Activated CD4-positive, alpha-beta T cell treated with anti-CD3 and anti-CD28 coated beads, Interleukin-2, amount 10 ng/mL, durations not matched to agents 24 days and 14 days (primary cell): Measurements from ENCODE around the gene MAST4. TPM values are rescaled to one million over a fixed set of nuclear protein-coding genes. Genes with fewer than 3 reads are reported as not detected.

Experiments used
- DNase-seq: peaks from one replicate; pipeline ENCODE4 v3.0.0; 2022
- H3K27ac Mint-ChIP-seq: one replicate; pipeline ENCODE4 v1.8.0; 2022; ENCODE audit warnings: mild to moderate bottlenecking, mixed read lengths
- H3K27me3 Mint-ChIP-seq: one replicate; pipeline ENCODE4 v1.8.0; 2022; ENCODE audit warnings: mixed read lengths
- H3K36me3 Mint-ChIP-seq: one replicate; pipeline ENCODE4 v1.8.0; 2022; ENCODE audit warnings: low read depth, mild to moderate bottlenecking, mixed read lengths
- H3K4me1 Mint-ChIP-seq: one replicate; pipeline ENCODE4 v1.8.0; 2021; ENCODE audit warnings: mixed read lengths
- H3K4me3 Mint-ChIP-seq: one replicate; pipeline ENCODE4 v1.8.0; 2022; ENCODE audit warnings: mild to moderate bottlenecking, moderate library complexity, mixed read lengths
- H3K9me3 Mint-ChIP-seq: one replicate; pipeline ENCODE4 v1.8.0; 2021; ENCODE audit warnings: mixed read lengths
- intact Hi-C: fragments of 100-400 bp; cut with micrococcal nuclease; formaldehyde crosslinking; loops from one replicate; pipeline ENCODE4 v1.15.1; 2023
- total RNA-seq: library from RNA; stranded (reverse); gene quantifications from 2 replicates; pipeline ENCODE4 v1.2.3, GENCODE V29; 2022

Gene MAST4
- total RNA-seq, 1 donor from 2014 or later: 16.1 TPM

DNA sequence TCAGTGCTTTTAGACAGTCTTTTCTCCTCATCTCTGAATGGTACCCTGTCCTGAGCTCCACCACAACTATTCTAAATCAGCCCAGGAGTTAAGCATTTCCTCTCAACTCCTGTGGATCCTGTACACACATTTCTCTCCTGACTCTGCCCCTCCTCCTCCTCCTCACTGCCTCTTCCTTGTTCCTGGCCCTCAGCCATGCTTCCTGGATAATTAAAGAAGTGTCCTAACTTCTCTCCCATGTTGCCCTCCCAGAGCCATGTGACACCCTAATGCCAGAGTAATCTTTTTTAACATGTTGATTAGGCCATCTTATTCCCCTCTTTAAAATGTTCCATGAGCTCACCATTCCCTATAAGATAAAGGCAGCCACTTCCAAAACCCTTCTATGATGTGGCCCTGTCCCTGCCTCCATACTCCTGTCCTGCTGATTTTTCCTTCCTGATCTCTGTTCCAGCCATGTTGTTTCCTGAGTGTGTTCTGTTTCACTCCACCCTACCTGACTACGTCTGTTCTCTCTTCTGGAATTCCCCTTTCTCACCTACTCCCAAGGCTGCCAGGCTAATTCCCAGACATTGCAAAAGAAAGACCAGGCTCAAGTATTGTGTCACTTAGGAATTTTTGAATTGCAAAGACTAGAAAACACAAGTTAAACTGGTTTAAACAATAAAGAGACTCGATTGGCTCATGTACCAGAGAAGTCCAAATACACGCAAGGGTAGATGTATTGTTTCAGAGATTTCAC lies 295.2 kb downstream of the MAST4 start:
- no peak for DNase-seq
- peaks cover 17% of the 10 kb centered on the region for H3K27me3 Mint-ChIP-seq
- H3K36me3 Mint-ChIP-seq: peaks cover 4% of the 10 kb centered on the region
- intact Hi-C loops: no loop called here
- peaks cover 24% of the 10 kb centered on the region for H3K4me1 Mint-ChIP-seq
- H3K27ac Mint-ChIP-seq: no peak overlapping the region
- H3K9me3 Mint-ChIP-seq: no peaks in the 10 kb centered on the region
- no peak overlapping the region for H3K4me3 Mint-ChIP-seq

DNA sequence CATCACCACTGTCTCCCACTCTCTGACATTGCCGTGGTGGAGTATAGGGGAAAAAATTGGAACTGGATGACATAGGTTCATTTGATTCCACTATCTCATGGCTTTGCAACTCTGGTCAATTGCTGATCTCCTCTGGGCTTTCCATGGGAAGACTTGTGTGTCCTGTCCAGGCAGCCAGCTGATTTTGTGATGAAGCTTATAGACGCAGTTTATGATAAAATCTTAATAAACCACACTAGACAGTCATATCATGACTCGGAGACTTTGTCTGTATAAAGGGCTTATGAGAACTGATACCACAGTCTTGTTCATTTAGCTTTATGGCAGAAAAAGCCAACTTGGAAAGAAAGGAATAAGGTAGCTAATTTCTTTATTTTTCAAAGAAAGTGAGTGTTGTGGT lies 296.5 kb downstream of the MAST4 start:
- Mint-ChIP-seq H3K27ac (no peak overlapping the region), H3K4me3 (no peak overlapping the region), H3K4me1 (peaks cover 24% of the 10 kb centered on the region), H3K27me3 (peaks cover 17% of the 10 kb centered on the region), H3K9me3 (no peaks in the 10 kb centered on the region), H3K36me3 (peaks cover 4% of the 10 kb centered on the region)
- intact Hi-C loops: no loop called here
- DNase-seq: no peak

DNA sequence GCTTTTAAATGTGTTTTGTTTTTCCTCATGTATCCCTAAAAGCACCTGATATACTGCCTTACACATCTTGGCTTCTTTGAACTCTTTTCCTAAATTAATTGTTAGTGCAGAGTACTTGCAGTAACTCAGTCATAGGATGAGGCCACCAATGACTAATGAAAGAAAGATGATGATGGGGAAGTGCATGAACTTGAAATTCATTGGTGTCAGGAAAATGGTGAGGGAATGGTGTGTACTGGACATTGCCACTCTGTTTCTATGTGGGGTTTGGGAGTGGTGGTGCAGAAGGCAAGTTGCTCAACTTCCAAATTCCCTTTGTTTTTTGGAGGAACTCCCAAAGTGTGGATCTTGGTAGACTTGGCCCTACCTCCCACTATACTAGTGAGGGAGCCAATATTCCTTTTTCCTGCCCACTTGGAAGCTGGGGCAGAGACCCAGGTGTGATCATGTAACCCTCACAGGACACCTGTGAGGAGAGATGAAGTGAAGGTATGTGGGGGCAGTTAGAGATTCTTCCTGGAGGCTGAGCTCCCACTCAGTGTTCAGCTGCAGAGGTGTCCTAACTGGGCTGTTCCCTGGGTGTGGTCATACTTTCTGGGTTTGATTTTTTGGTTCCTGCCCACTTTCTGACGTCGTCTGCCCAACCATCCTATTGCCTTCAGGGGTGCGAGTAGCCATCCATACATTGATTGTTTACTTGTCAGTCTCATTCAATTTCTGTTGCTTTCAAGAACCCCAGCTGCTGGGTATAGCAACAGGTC lies 298.5 kb downstream of the MAST4 start:
- H3K36me3 Mint-ChIP-seq: peaks cover 4% of the 10 kb centered on the region
- no peak overlapping the region for H3K27ac Mint-ChIP-seq
- intact Hi-C loops: no loop called here
- H3K4me1 Mint-ChIP-seq: peaks cover 21% of the 10 kb centered on the region
- no peak overlapping the region for H3K4me3 Mint-ChIP-seq
- peaks cover 19% of the 10 kb centered on the region for H3K27me3 Mint-ChIP-seq
- no peak for DNase-seq
- H3K9me3 Mint-ChIP-seq: no peaks in the 10 kb centered on the region

DNA sequence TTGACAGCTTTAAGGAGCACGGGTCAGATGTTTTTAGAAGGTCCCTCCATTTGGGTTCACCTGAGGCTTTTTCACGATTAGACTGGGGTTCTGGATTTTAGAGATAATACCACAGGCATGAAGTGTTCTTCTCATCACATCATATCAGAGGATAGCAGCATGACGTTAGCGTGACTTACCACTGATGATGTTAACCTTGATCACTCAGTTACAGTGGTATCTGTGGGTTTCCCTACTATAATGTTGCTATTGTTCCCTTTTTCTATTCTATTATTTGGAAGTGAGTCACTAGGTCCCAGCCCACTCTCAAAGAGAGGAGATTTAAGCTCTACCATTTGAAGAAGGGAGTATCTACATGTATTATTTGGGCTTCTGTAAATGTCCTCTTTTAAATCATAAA lies 300.0 kb downstream of the MAST4 start:
- no peak for DNase-seq
- Mint-ChIP-seq H3K9me3 (no peaks in the 10 kb centered on the region), H3K4me1 (peaks cover 21% of the 10 kb centered on the region), H3K27ac (no peak overlapping the region), H3K4me3 (no peak overlapping the region), H3K27me3 (peaks cover 19% of the 10 kb centered on the region), H3K36me3 (peaks cover 4% of the 10 kb centered on the region)
- intact Hi-C loops: no loop called here

DNA sequence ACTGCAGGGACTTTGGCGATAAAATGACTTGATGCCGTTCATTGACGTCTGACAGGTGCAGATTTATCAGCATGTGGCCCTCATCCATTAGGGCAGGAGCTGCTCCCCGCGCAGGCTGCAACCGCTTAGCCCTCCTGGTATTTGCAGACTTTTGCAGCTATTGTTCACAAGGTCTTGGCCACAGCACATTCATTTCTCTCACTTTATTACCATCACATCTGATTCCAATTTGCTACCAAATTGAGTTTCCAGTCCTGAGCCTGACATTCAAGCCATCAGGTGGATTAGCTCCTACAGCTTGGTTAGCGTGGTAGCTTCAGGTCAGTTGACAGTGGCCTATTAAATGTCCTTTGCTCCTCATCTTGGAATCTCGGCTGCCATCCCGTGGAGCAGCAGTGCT lies 301.2 kb downstream of the MAST4 start:
- DNase-seq: no peak
- Mint-ChIP-seq H3K36me3 (no peaks in the 10 kb centered on the region), H3K9me3 (no peaks in the 10 kb centered on the region), H3K27ac (no peak overlapping the region), H3K4me3 (no peak overlapping the region), H3K4me1 (peaks cover 16% of the 10 kb centered on the region), H3K27me3 (peaks cover 15% of the 10 kb centered on the region)
- intact Hi-C loops: no loop called here

DNA sequence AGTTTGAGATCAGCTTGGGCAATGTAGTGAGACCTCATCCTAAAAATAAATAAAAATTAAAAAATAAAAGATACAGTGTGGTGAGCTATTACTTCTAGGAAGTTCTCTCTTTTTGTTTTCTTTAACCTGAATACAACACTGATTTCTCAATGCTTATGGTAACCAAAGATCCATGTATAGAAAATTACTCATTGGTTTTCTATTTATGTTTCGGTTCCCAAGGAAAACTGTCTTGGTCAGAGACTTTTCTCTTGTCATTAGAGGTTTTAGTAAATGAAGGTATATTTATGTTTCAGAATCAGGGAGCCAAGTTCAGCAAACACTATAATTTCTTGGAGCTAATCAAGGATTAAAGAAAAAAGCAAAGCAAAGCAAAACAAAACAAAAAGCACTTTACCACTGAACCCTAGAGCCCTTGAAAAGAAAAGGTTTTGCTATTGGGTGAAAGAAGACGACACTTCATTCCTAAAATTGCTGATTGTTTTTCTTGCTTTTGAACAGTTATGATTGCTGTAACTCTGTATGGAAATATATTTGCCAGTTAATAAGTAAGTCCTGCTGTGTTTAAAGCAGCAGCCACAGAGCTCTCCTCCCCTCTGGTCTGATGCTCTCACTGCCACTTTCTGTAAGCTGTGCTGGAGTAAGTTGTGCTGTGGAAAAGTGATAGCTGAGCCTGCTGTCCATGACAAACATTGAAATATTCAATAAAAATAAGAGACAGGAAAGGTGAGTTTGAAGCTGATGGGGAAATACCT lies 302.2 kb downstream of the MAST4 start:
- no peaks in the 10 kb centered on the region for H3K36me3 Mint-ChIP-seq
- H3K27me3 Mint-ChIP-seq: peaks cover 15% of the 10 kb centered on the region
- H3K27ac Mint-ChIP-seq: no peak overlapping the region
- intact Hi-C loops: no loop called here
- no peak for DNase-seq
- H3K9me3 Mint-ChIP-seq: no peaks in the 10 kb centered on the region
- no peak overlapping the region for H3K4me3 Mint-ChIP-seq
- H3K4me1 Mint-ChIP-seq: peaks cover 12% of the 10 kb centered on the region

DNA sequence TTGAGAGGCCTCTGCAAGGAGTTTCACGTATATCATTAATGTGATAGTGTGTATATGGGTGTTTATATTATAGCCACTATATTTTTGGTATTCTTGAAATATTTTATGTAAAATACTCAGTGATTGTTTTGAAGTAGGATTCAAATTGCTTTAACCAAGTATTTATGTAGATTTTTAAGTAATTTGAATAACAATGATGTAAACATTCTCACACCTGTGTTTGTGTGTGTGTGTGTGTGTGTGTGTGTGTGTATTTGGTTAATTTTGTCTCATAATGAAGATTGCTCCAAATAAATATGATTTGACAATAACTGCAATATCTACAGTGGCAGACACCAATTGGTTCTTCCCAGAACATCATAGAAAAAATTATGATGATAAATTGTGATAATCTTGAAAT lies 307.0 kb downstream of the MAST4 start:
- no peak for DNase-seq
- no peak overlapping the region for H3K27ac Mint-ChIP-seq
- H3K36me3 Mint-ChIP-seq: no peaks in the 10 kb centered on the region
- intact Hi-C loops: no loop called here
- no peaks in the 10 kb centered on the region for H3K9me3 Mint-ChIP-seq
- peaks cover 2% of the 10 kb centered on the region for H3K4me1 Mint-ChIP-seq
- peaks cover 5% of the 10 kb centered on the region for H3K27me3 Mint-ChIP-seq
- no peak overlapping the region for H3K4me3 Mint-ChIP-seq

DNA sequence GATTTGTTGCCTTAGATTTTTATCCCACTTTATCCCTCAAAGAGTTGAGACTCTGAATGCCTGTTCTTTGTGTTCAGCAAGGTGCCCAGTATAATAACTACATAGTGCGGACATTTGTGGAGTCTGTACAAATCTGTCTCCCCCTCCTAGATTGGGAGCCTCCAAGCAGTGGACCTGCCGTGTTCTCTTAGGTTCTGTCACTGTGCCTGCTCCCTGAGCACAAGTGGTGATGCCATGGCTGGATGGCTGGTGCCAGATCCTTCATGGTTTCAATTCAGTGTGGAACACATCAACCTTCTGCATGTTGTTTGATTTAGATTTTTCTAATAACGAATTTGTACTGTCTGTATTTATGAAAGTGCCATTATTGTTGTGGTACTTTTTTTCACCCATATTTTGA lies 307.5 kb downstream of the MAST4 start:
- intact Hi-C loops: no loop called here
- H3K27ac Mint-ChIP-seq: no peak overlapping the region
- H3K27me3 Mint-ChIP-seq: peaks cover 4% of the 10 kb centered on the region
- H3K36me3 Mint-ChIP-seq: no peaks in the 10 kb centered on the region
- DNase-seq: no peak
- no peaks in the 10 kb centered on the region for H3K9me3 Mint-ChIP-seq
- H3K4me1 Mint-ChIP-seq: peaks cover 1% of the 10 kb centered on the region
- H3K4me3 Mint-ChIP-seq: no peak overlapping the region

DNA sequence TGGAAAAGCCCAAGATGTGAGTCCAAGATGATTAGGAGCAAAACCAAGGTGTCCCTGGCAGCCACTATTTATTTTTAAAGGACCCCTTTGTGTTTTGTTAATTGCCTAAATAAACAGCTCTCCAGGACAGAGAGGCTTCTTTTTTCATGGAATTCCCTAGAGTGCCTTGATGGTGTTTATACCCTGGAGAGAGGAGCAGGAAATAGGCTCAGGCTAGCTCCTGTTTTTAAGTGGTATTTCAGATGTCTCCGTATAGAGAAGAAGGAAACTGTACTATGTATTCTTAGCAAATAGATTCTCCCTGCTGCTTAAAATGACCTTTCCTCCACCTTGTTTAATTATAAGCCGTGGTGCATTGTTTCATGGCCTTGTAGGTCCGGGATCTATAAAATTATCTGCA lies 308.0 kb downstream of the MAST4 start:
- Mint-ChIP-seq H3K9me3 (no peaks in the 10 kb centered on the region), H3K4me3 (no peak overlapping the region), H3K4me1 (peaks cover 3% of the 10 kb centered on the region), H3K36me3 (no peaks in the 10 kb centered on the region), H3K27ac (no peak overlapping the region), H3K27me3 (peaks cover 3% of the 10 kb centered on the region)
- DNase-seq: no peak
- intact Hi-C loops: no loop called here

DNA sequence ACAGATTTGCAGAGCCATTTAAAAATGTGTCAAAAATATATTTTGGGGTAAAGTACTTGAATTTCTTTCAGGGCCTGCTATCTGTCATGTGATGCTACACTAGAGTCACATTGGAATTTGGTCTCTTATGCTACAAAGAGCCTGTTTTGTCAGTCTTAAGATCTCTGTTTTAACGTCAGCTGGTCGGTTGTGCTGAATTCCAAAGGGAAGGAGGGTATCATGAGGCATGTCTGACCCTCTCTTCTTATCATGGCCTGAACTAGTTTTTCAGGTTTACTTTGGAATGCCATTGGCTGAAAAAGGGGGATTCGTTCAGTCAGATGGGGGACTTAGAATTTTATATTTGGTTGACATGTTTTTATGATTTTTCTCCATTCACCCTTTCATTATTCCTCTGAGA lies 309.8 kb downstream of the MAST4 start:
- Mint-ChIP-seq H3K4me3 (no peak overlapping the region), H3K27me3 (no peaks in the 10 kb centered on the region)

DNA sequence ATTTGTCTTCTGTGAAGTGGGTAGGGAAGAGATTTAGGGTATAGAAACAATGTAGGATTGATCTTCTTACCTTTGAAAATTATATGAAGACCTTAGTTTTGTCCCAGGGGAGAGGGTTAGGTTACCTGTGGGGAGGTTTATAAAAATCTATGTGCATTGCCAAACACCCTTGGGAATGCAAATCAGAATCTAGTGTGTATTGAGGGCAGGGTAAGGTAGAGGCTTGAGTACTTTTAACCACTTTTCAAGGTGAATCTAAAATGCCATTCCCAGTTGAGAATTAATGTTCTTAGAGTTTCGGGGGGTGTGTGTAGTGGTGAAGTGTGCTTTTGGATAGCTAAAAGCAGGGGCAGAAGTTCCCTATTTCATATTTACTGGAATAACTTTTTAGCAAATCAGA lies 312.0 kb downstream of the MAST4 start:
- Mint-ChIP-seq H3K36me3 (peaks cover 2% of the 10 kb centered on the region), H3K27ac (no peak overlapping the region), H3K4me1 (peaks cover 9% of the 10 kb centered on the region), H3K4me3 (no peak overlapping the region), H3K9me3 (no peaks in the 10 kb centered on the region), H3K27me3 (no peaks in the 10 kb centered on the region)
- intact Hi-C loops: no loop called here
- DNase-seq: no peak

More for the DNA sequence above, 309.8 kb downstream of the MAST4 start:
- peaks cover 2% of the 10 kb centered on the region for H3K36me3 Mint-ChIP-seq
- H3K9me3 Mint-ChIP-seq: no peaks in the 10 kb centered on the region
- intact Hi-C loops: no loop called here
- no peak for DNase-seq
- peaks cover 6% of the 10 kb centered on the region for H3K4me1 Mint-ChIP-seq
- H3K27ac Mint-ChIP-seq: no peak overlapping the region

DNA sequence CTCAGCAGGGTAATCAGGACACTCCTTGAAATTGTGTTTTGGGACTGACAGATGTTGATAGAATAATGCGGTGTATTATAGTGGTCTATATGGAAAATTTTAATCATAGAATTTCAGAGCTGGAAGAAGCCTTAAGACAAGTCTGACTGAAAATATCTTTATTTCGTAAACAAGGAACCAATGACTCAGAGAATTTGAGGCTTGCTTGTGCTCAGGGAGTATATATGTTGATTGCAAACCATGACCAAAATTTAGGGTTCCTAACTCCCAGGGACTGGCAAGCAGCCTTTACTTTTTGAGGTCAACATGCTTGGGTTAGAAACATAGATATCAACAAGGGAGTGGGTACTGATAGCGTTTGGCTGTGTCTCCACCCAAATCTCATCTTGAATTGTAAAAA lies 313.2 kb downstream of the MAST4 start:
- Mint-ChIP-seq H3K9me3 (no peaks in the 10 kb centered on the region), H3K4me3 (no peak overlapping the region), H3K36me3 (peaks cover 2% of the 10 kb centered on the region)

DNA sequence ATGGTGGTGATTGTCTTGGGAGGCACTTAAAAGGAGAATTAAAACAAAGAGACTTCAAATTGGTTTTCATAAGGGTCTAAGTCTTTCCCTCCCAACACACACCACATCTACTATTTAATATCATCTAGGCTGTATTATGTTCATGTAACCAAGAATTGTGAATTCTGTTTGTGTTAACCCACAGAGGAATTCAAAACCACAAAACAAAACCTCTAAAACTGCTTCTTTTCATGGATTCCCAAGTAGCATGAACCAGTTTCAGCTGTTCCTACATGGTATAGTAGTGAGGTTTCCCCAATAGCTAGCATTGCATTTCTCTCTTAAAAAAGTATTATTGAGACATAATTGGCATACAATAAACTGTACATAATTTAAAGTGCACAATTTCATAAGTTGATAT lies 316.6 kb downstream of the MAST4 start:
- intact Hi-C loops: no loop called here
- H3K4me1 Mint-ChIP-seq: peaks cover 9% of the 10 kb centered on the region
- H3K9me3 Mint-ChIP-seq: no peaks in the 10 kb centered on the region
- no peak overlapping the region for H3K27ac Mint-ChIP-seq
- H3K36me3 Mint-ChIP-seq: peaks cover 2% of the 10 kb centered on the region
- H3K27me3 Mint-ChIP-seq: peaks cover 2% of the 10 kb centered on the region
- no peak for DNase-seq
- H3K4me3 Mint-ChIP-seq: no peak overlapping the region

More for the DNA sequence above, 313.2 kb downstream of the MAST4 start:
- DNase-seq: no peak
- intact Hi-C loops: no loop called here
- H3K27ac Mint-ChIP-seq: no peak overlapping the region
- peaks cover 9% of the 10 kb centered on the region for H3K4me1 Mint-ChIP-seq
- no peaks in the 10 kb centered on the region for H3K27me3 Mint-ChIP-seq

DNA sequence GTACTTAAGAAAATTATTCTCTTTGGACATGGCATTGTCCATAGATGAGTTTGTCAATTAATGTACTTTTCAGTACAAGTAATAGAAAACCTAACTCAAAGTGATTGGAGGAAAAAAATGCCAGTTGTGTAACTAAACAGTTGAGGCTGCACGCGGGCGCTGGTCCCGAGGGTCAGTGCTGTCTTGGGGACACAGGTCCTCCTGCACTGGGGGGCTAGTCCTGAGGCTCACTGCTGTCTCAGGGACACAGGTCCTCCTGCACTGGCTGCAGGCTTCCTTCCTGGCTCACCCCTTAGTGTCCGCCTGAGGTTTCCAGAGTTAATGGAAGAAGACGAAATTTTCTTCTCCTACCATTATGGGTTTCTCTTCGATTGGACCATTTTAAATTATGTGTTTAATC lies 319.3 kb downstream of the MAST4 start:
- intact Hi-C loops: no loop called here
- Mint-ChIP-seq H3K27me3 (peaks cover 2% of the 10 kb centered on the region), H3K4me1 (peaks cover 4% of the 10 kb centered on the region), H3K4me3 (no peak overlapping the region), H3K27ac (no peak overlapping the region), H3K9me3 (no peaks in the 10 kb centered on the region), H3K36me3 (no peaks in the 10 kb centered on the region)
- peak; percentile 40 for DNase-seq
